SK-N-SH (cell line): ENCODE results near the gene MYO1D. TPM values are rescaled to one million over a fixed set of nuclear protein-coding genes. Genes with fewer than 3 reads are reported as not detected.

Experiments
- CTCF ChIA-PET: fragments of 300-600, 350-600 bp; formaldehyde crosslinking; extraction: SDS; loops from one replicate; lab custom pipeline; 2021; lab: Yijun Ruan, JAX
- POLR2A ChIA-PET: fragments of 350-600 bp; sonication (Branson Sonifier 250); formaldehyde crosslinking; extraction: SDS; loops from one replicate; lab custom pipeline; 2020; ENCODE audit warnings: antibody characterized with exemption, inconsistent platforms; lab: Yijun Ruan, JAX
- DNase-seq: peaks from one replicate; pipeline ENCODE4 v3.0.0; 2012
- H2AFZ ChIP-seq: fragments of 200-600 bp; sonication (generic); 2 replicates; pipeline ENCODE4 v1.8.1; 2016; ENCODE audit warnings: antibody characterized with exemption, mild to moderate bottlenecking, low read depth
- H3F3A ChIP-seq: fragments of 200-600 bp; sonication (generic); replicated peaks from 2 replicates; pipeline ENCODE3; 2016; ENCODE audit warnings: antibody characterized with exemption, mild to moderate bottlenecking; ENCODE audit not compliant: insufficient read depth
- H3K27ac ChIP-seq, 2 experiments: fragments of 200-500 bp in 1 of 2; fragments of 200-600 bp in 1 of 2; sonication (Bioruptor generic) in 1 of 2; sonication (generic), shearing (Covaris generic) in 1 of 2; 2 replicates each; pipeline versions ENCODE4 v1.5.1 to v1.6.1; 2014 to 2016; ENCODE audit warnings: low read depth in 2 of 2, inconsistent platforms in 1 of 2, low read length in 1 of 2, mild to moderate bottlenecking in 1 of 2, mixed read lengths in 1 of 2
- H3K27me3 ChIP-seq: fragments of 200-600 bp; sonication (generic), shearing (Covaris generic); 2 replicates; pipeline ENCODE4 v1.6.1; 2016; ENCODE audit warnings: mixed run types; ENCODE audit not compliant: insufficient read depth
- H3K36me3 ChIP-seq, 2 experiments: fragments of 200-500 bp in 1 of 2; fragments of 200-600 bp in 1 of 2; sonication (Bioruptor generic) in 1 of 2; sonication (generic) in 1 of 2; replicated peaks in 1 of 2; 2 replicates each; pipeline versions ENCODE3 to v1.5.1; 2014 to 2016; ENCODE audit warnings: low read length in 1 of 2, mild to moderate bottlenecking in 1 of 2; ENCODE audit not compliant: insufficient read depth in 2 of 2, control insufficient read depth in 1 of 2
- H3K4me1 ChIP-seq, 2 experiments: fragments of 200-500 bp in 1 of 2; fragments of 200-600 bp in 1 of 2; sonication (Bioruptor generic) in 1 of 2; sonication (generic), shearing (Covaris generic) in 1 of 2; 2 replicates each; pipeline versions ENCODE4 v1.5.1 to v1.6.1; 2014 to 2016; ENCODE audit warnings: low read depth in 1 of 2, low read length in 1 of 2, mixed run types in 1 of 2; ENCODE audit not compliant: insufficient read depth in 2 of 2, control insufficient read depth in 1 of 2
- H3K4me2 ChIP-seq: fragments of 200-600 bp; sonication (generic), shearing (Covaris generic); 2 replicates; pipeline ENCODE4 v1.6.1; 2017; ENCODE audit warnings: mixed run types
- H3K4me3 ChIP-seq, 2 experiments: fragments of 200-500 bp in 1 of 2; fragments of 200-600 bp in 1 of 2; sonication (Bioruptor generic) in 1 of 2; sonication (generic), shearing (Covaris generic) in 1 of 2; 2 replicates each; pipeline versions ENCODE4 v1.5.1 to v1.8.1; 2014 to 2016; ENCODE audit warnings: low read depth in 2 of 2, inconsistent platforms in 1 of 2, low read length in 1 of 2, mild to moderate bottlenecking in 1 of 2, mixed read lengths in 1 of 2, moderate library complexity in 1 of 2
- H3K79me2 ChIP-seq: fragments of 200-600 bp; sonication (generic); 2 replicates; pipeline ENCODE4 v1.8.1; 2017; ENCODE audit warnings: mild to moderate bottlenecking; ENCODE audit not compliant: insufficient read depth
- H3K9ac ChIP-seq: fragments of 200-600 bp; sonication (generic); 2 replicates; pipeline ENCODE4 v1.6.1; 2017; ENCODE audit warnings: mixed run types
- H3K9me2 ChIP-seq: fragments of 200-600 bp; sonication (generic); 2 replicates; pipeline ENCODE4 v1.6.1; 2017; ENCODE audit warnings: mixed run types
- H3K9me3 ChIP-seq: fragments of 200-600 bp; sonication (generic); 2 replicates; pipeline ENCODE4 v1.6.1; 2017; ENCODE audit warnings: mixed run types, mild to moderate bottlenecking, moderate library complexity
- H4K20me1 ChIP-seq: fragments of 200-600 bp; sonication (generic); 2 replicates; pipeline ENCODE4 v1.6.1; 2017; ENCODE audit warnings: mild to moderate bottlenecking, mixed run types; ENCODE audit not compliant: insufficient read depth
- CHD2 ChIP-seq: fragments of 150-350 bp; IDR thresholded peaks from 2 replicates; pipeline ENCODE4 v1.6.1; 2018; ENCODE audit warnings: low read length; ENCODE audit not compliant: partially characterized antibody
- CTCF ChIP-seq: fragments of 200-600 bp; sonication (generic); IDR thresholded peaks from 2 replicates; pipeline ENCODE4 v1.6.1; 2017; ENCODE audit warnings: antibody characterized with exemption, mild to moderate bottlenecking, moderate library complexity
- EZH2phosphoT487 ChIP-seq: fragments of 200-600 bp; sonication (generic); IDR thresholded peaks from 2 replicates; pipeline ENCODE4 v1.6.1; 2017; ENCODE audit warnings: low read depth, mixed run types, mild to moderate bottlenecking, antibody characterized with exemption, moderate library complexity, borderline replicate concordance
- FOXM1 ChIP-seq: IDR thresholded peaks from 2 replicates; pipeline ENCODE4 v1.4.0; 2012; ENCODE audit warnings: low read depth, mild to moderate bottlenecking
- GABPA ChIP-seq: IDR thresholded peaks from 2 replicates; pipeline ENCODE4 v1.4.0; 2012; ENCODE audit warnings: low read depth, mild to moderate bottlenecking
- MAX ChIP-seq: IDR thresholded peaks from 2 replicates; pipeline ENCODE4 v1.4.0; 2012; ENCODE audit warnings: low read depth
- POLR2AphosphoS5 ChIP-seq: IDR thresholded peaks from 2 replicates; pipeline ENCODE4 v1.6.1; 2012; ENCODE audit warnings: low read depth, low read length
- RCOR1 ChIP-seq: fragments of 150-350 bp; IDR thresholded peaks from 2 replicates; pipeline ENCODE4 v1.6.1; 2017; ENCODE audit warnings: antibody characterized with exemption, low read length
- RXRA ChIP-seq: IDR thresholded peaks from 2 replicates; pipeline ENCODE4 v1.4.0; 2012; ENCODE audit warnings: low read depth, mild to moderate bottlenecking, borderline replicate concordance
- USF1 ChIP-seq: IDR thresholded peaks from 2 replicates; pipeline ENCODE4 v1.4.0; 2012; ENCODE audit warnings: low read depth, borderline replicate concordance
- USF2 ChIP-seq: fragments of 150-350 bp; IDR thresholded peaks from 2 replicates; pipeline ENCODE4 v1.6.1; 2017; ENCODE audit warnings: antibody characterized with exemption, low read length, low read depth, borderline replicate concordance
- YY1 ChIP-seq: IDR thresholded peaks from 2 replicates; pipeline ENCODE4 v1.4.0; 2012; ENCODE audit warnings: low read depth, mild to moderate bottlenecking
- ZBTB33 ChIP-seq: IDR thresholded peaks from 2 replicates; pipeline ENCODE4 v1.4.0; 2012; ENCODE audit warnings: low read depth, borderline replicate concordance
- WGBS: methylation state at CpG from one replicate; pipeline ENCODE4 v1.1.6; 2017; ENCODE audit warnings: low lambda C conversion rate; 5-methylcytosine and 5-hydroxymethylcytosine counted together
- polyA plus RNA-seq, 3 experiments: library from polyadenylated mRNA; depleted of rRNA; stranded (reverse); fragments of >200 nt; gene quantifications; 2 replicates each; pipeline ENCODE4 v1.2.3, GENCODE V29; 2012

MYO1D gene
- polyA plus RNA-seq, 1 of the 3 experiments (the other 2 are of a cell fraction): 20.4 TPM

- H2AFZ ChIP-seq: no peak overlapping the region
- TF ChIP-seq EZH2phosphoT487 (no peak), USF2 (no peak), RCOR1 (no peak), FOXM1 (no peak), YY1 (no peak), MAX (no peak), GABPA (no peak), ZBTB33 (no peak), CHD2 (no peak), USF1 (no peak), CTCF (no peak), POLR2AphosphoS5 (no peak), RXRA (no peak)
- no peak for DNase-seq
- H3K27ac ChIP-seq: no peak overlapping the region
- H3K4me3 ChIP-seq: no peak overlapping the region
- WGBS: 88% methylated on average over 9 of the region's 16 CpGs
- no peaks in the 10 kb centered on the region for H4K20me1 ChIP-seq
- H3K36me3 ChIP-seq: no peaks in the 10 kb centered on the region
- H3K9me2 ChIP-seq: no peaks in the 10 kb centered on the region
- H3K79me2 ChIP-seq: no peaks in the 10 kb centered on the region
- CTCF ChIA-PET: no interaction called here
- H3F3A ChIP-seq: no peaks in the 10 kb centered on the region
- POLR2A ChIA-PET: no interaction called here
- H3K4me2 ChIP-seq: no peak overlapping the region
- no peaks in the 10 kb centered on the region for H3K4me1 ChIP-seq
- no peak overlapping the region for H3K9ac ChIP-seq
- H3K27me3 ChIP-seq: no peaks in the 10 kb centered on the region
- no peaks in the 10 kb centered on the region for H3K9me3 ChIP-seq
Observed at GRCh38 chr17:32684087-32684958, 192.6 kb downstream of the MYO1D start.
